H1 (cell line): Measurements from ENCODE around the gene EPG5. TPM values are rescaled to one million over a fixed set of nuclear protein-coding genes. Genes with fewer than 3 reads are reported as not detected.

Experiments used
- CHD1 ChIP-seq: IDR thresholded peaks from 2 replicates; pipeline ENCODE4 v1.6.1; 2012; ENCODE audit warnings: low read depth, low read length, improper control_type of control experiment
- FOSL1 ChIP-seq: IDR thresholded peaks from 2 replicates; pipeline ENCODE4 v1.6.1; 2011; ENCODE audit warnings: mild to moderate bottlenecking, low read depth, low read length, moderate library complexity; ENCODE audit not compliant: insufficient read depth
- KDM1A ChIP-seq: fragments of 200-600, 300-600 bp; sonication (generic); IDR thresholded peaks from 2 replicates; pipeline ENCODE4 v1.7.1; 2016; ENCODE audit warnings: mild to moderate bottlenecking, low read length, borderline replicate concordance
- NRF1 ChIP-seq: IDR thresholded peaks from 2 replicates; pipeline ENCODE4 v1.6.1; 2011; ENCODE audit warnings: mild to moderate bottlenecking, low read depth, low read length, improper control_type of control experiment
- POLR2AphosphoS5 ChIP-seq: IDR thresholded peaks from 2 replicates; pipeline ENCODE4 v1.6.1; 2011; ENCODE audit warnings: low read depth, low read length
- TEAD4 ChIP-seq: IDR thresholded peaks from 2 replicates; pipeline ENCODE4 v1.6.1; 2012; ENCODE audit warnings: low read depth, low read length, inconsistent platforms, mixed read lengths
- polyA plus RNA-seq, 7 experiments: library from polyadenylated mRNA; depleted of rRNA in 3 of 7; stranded (reverse) in 5 of 7; unstranded in 2 of 7; fragments of >200 nt in 5 of 7; fragments of 200-250 nt in 2 of 7; gene quantifications; 1 replicate in 5 of 7; 2 replicates in 1 of 7; 4 replicates in 1 of 7; pipeline versions ENCODE4 v1.2.1 to v1.2.3, GENCODE V29; 2011 to 2013; ENCODE audit warnings: missing spikeins in 2 of 7, mixed read lengths in 2 of 7
- total RNA-seq: library from RNA; stranded (reverse); fragmentation: NEBNext Ultra II Directional; extraction: Animal tissue kit (Norgen Biotek cat#: 25700); gene quantifications from 2 replicates; pipeline ENCODE4 v1.2.1, GENCODE V29; 2021

The EPG5 gene
- total and polyA plus RNA-seq, 2 of the 8 experiments (the other 6 are each of a cell fraction or from before 2014, with no cell fraction given): 14.1 to 18.3 TPM

DNA sequence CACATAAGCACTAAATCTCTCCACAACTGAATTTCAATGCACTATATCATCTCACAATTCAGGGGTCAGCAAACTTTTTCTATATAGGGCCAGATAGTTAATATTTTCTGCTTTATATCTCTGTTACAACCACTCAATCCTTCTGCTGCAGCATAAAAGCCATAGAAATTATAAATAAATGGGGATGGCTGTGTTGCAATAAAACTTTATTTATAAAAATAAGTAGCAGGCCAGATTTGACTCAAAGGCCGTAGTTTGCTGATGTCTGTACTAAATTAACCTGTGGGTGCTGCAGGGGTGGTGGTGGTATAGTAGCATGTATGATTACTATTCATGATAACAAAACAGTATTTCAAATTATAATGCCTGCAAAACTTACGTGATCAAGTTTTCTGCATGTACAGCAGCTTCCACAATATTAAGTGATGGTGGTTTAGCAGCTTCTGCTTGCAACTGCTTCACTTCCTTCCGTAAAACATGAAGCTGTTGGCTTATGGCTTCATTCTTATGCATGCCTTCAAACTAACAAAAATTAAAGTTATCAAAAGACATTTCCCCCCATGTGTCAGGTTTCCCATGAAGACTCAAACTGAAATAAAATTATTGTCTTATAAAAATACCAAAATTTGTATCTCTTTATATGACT is 77.6 kb downstream of the EPG5 start (continued):
- TF ChIP-seq NRF1 (no peak), POLR2AphosphoS5 (no peak), CHD1 (no peak), TEAD4 (no peak), FOSL1 (no peak), KDM1A (no peak)
